Vagina (tissue), 2 donors: Measurements from ENCODE around the gene GJD3.

Source experiments
- POLR2A ChIP-seq, 2 donors: fragments of 450-650 bp; IDR thresholded peaks; one replicate each; pipeline ENCODE4 v1.6.1; 2017; ENCODE audit warnings: antibody characterized with exemption in 2 of 2, mild to moderate bottlenecking in 2 of 2, moderate library complexity in 2 of 2
- POLR2AphosphoS5 ChIP-seq, 2 donors: sonication (generic); formaldehyde crosslinking; IDR thresholded peaks; one replicate each; pipeline ENCODE4 v1.9.0; 2017; ENCODE audit warnings: antibody characterized with exemption in 2 of 2, mild to moderate bottlenecking in 2 of 2, low read depth in 1 of 2; ENCODE audit not compliant: insufficient read depth in 1 of 2
- TF ChIP-seq, protein P1 (sequence below), 3 experiments: fragments of 450-650 bp in 2 of 3; fragments of 200-600 bp in 1 of 3; sonication (generic) in 1 of 3; IDR thresholded peaks; one replicate each; pipeline ENCODE4 v1.5.1; 2017 to 2019; ENCODE audit warnings: antibody characterized with exemption in 3 of 3, mild to moderate bottlenecking in 2 of 3, moderate library complexity in 2 of 3

DNA sequence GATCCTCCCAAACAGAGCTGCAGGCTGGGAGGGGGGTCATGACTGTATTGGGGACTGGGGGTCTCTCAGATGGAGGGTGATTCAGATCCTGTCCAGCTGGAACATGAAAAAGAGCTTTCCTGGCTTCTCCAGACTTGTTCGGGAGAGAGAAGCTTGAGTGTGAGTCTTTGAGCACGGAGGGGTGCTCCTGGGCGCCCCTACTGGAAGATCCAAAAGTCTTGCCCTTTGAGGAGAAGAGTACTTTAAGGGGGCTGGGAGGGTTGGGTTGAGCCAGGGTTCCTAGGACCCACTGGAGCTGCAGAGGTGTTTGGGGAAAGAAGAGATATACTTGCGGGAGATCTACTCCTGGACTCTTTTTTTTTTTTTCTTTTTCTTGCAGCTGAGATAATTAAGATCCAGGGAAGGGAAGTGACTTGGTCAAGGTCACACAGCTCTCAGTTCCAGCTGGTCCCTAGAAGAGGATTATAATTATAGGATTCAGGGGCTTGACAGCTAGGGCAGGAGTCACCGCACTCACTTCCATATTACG lies 47.1 kb downstream of the GJD3 start:
- TF ChIP-seq, protein P1, sequence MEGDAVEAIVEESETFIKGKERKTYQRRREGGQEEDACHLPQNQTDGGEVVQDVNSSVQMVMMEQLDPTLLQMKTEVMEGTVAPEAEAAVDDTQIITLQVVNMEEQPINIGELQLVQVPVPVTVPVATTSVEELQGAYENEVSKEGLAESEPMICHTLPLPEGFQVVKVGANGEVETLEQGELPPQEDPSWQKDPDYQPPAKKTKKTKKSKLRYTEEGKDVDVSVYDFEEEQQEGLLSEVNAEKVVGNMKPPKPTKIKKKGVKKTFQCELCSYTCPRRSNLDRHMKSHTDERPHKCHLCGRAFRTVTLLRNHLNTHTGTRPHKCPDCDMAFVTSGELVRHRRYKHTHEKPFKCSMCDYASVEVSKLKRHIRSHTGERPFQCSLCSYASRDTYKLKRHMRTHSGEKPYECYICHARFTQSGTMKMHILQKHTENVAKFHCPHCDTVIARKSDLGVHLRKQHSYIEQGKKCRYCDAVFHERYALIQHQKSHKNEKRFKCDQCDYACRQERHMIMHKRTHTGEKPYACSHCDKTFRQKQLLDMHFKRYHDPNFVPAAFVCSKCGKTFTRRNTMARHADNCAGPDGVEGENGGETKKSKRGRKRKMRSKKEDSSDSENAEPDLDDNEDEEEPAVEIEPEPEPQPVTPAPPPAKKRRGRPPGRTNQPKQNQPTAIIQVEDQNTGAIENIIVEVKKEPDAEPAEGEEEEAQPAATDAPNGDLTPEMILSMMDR (IDR thresholded peaks at IDR 0.05): no peak
- TF ChIP-seq POLR2A (IDR thresholded peaks at IDR 0.05) (no peak), POLR2AphosphoS5 (IDR thresholded peaks at IDR 0.05; ENCODE audit: insufficient read depth in 1 of 2, low read depth in 1 of 2) (no peak)
